ENCODE data around the gene SRMS. TPM values are rescaled to one million over a fixed set of nuclear protein-coding genes. Genes with fewer than 3 reads are reported as not detected.
A peak's percentile ranks its signal among the peaks of the same experiment; 100 is the strongest.

The SRMS gene
- total RNA-seq, 2 donors from 2014 or later: not detected

GRCh38 chr20:63527184-63527583, 20.4 kb downstream of the SRMS start:
- H3K36me3 Mint-ChIP-seq: no peaks in the 10 kb centered on the region

GRCh38 chr20:63525971-63526370, 21.6 kb downstream of the SRMS start:
- Mint-ChIP-seq H3K9me3 (no peaks in the 10 kb centered on the region), H3K4me1 (ENCODE audit: low read depth in 2 of 2) (peaks cover 4 to 6% of the 10 kb centered on the region in 2 donors), H3K36me3 (no peaks in the 10 kb centered on the region), H3K27ac (no peak overlapping the region), H3K4me3 (no peak overlapping the region), H3K27me3 (no peaks in the 10 kb centered on the region)
- ATAC-seq (no peak), DNase-seq (ENCODE audit: low spot score) (peak; percentile 31)

More at GRCh38 chr20:63527184-63527583, 20.4 kb downstream of the SRMS start:
- ATAC-seq: no peak
- H3K27ac Mint-ChIP-seq: no peak overlapping the region
- H3K27me3 Mint-ChIP-seq: peaks cover 0 to 3% of the 10 kb centered on the region in 2 donors
- H3K4me3 Mint-ChIP-seq: no peak overlapping the region
- H3K4me1 Mint-ChIP-seq (ENCODE audit: low read depth in 2 of 2): peaks cover 4 to 6% of the 10 kb centered on the region in 2 donors
- DNase-seq (ENCODE audit: low spot score): peak; percentile 26
- H3K9me3 Mint-ChIP-seq: no peaks in the 10 kb centered on the region

GRCh38 chr20:63525185-63525584, 22.4 kb downstream of the SRMS start:
- DNase-seq (ENCODE audit: low spot score) (no peak), ATAC-seq (no peak)
- peaks cover 4 to 6% of the 10 kb centered on the region in 2 donors for H3K4me1 Mint-ChIP-seq (ENCODE audit: low read depth in 2 of 2)
- H3K36me3 Mint-ChIP-seq: no peaks in the 10 kb centered on the region
- H3K27me3 Mint-ChIP-seq: no peaks in the 10 kb centered on the region
- no peaks in the 10 kb centered on the region for H3K9me3 Mint-ChIP-seq
- H3K27ac Mint-ChIP-seq: no peak overlapping the region
- H3K4me3 Mint-ChIP-seq: no peak overlapping the region

GRCh38 chr20:63522981-63523611, 24.5 kb downstream of the SRMS start:
- Mint-ChIP-seq H3K27me3 (peaks cover 0 to 2% of the 10 kb centered on the region in 2 donors), H3K27ac (no peak overlapping the region), H3K4me1 (ENCODE audit: low read depth in 2 of 2) (peaks cover 4 to 6% of the 10 kb centered on the region in 2 donors), H3K9me3 (no peaks in the 10 kb centered on the region), H3K36me3 (no peaks in the 10 kb centered on the region), H3K4me3 (no peak overlapping the region)
- no peak for ATAC-seq
- peak; percentile 51 for DNase-seq (ENCODE audit: low spot score)

GRCh38 chr20:63522091-63522868, 25.3 kb downstream of the SRMS start:
- Mint-ChIP-seq H3K4me1 (ENCODE audit: low read depth in 2 of 2) (peaks cover 4 to 8% of the 10 kb centered on the region in 2 donors), H3K36me3 (no peaks in the 10 kb centered on the region), H3K27me3 (peaks cover 0 to 5% of the 10 kb centered on the region in 2 donors), H3K27ac (no peak overlapping the region), H3K4me3 (peak overlapping the region; percentile 34), H3K9me3 (no peaks in the 10 kb centered on the region)
- DNase-seq (ENCODE audit: low spot score) (peak; percentile 55), ATAC-seq (no peak)

- H3K36me3 Mint-ChIP-seq: no peaks in the 10 kb centered on the region
- no peak for ATAC-seq
- DNase-seq (ENCODE audit: low spot score): peak; percentile 20
- H3K27ac Mint-ChIP-seq: no peak overlapping the region
- peaks cover 0 to 5% of the 10 kb centered on the region in 2 donors for H3K27me3 Mint-ChIP-seq
- peaks cover 4 to 8% of the 10 kb centered on the region in 2 donors for H3K4me1 Mint-ChIP-seq (ENCODE audit: low read depth in 2 of 2)
- H3K4me3 Mint-ChIP-seq: peak overlapping the region; percentile 77
- H3K9me3 Mint-ChIP-seq: no peaks in the 10 kb centered on the region
These were observed 25.9 kb downstream of the SRMS start for GRCh38 chr20:63521602-63522001.

- DNase-seq (ENCODE audit: low spot score) (peak; percentile 71), ATAC-seq (peak; percentile 57 to 71)
- Mint-ChIP-seq H3K9me3 (no peaks in the 10 kb centered on the region), H3K4me1 (ENCODE audit: low read depth in 2 of 2) (peaks cover 4 to 8% of the 10 kb centered on the region in 2 donors), H3K27ac (no peak overlapping the region), H3K36me3 (no peaks in the 10 kb centered on the region), H3K27me3 (peaks cover 0 to 5% of the 10 kb centered on the region in 2 donors), H3K4me3 (peak overlapping the region; percentile 77)
These were observed 26.5 kb downstream of the SRMS start for GRCh38 chr20:63520934-63521601.

GRCh38 chr20:63520504-63520933, 27.0 kb downstream of the SRMS start, which contains the start of gene PPDPF:
Gene PPDPF, plus strand, starts transcription at chr20:63520765. Its CDS starts 544 bp downstream, at chr20:63521309.
- Mint-ChIP-seq H3K4me1 (ENCODE audit: low read depth in 2 of 2) (peaks cover 4 to 8% of the 10 kb centered on the region in 2 donors), H3K27ac (no peak within 1 kb of the TSS), H3K4me3 (peak within 1 kb of the TSS; percentile 77), H3K27me3 (peaks cover 0 to 5% of the 10 kb centered on the region in 2 donors), H3K36me3 (no peaks in the 10 kb centered on the region), H3K9me3 (no peaks in the 10 kb centered on the region)
- ATAC-seq: peak; percentile 91 to 94
- DNase-seq (ENCODE audit: low spot score): peak; percentile 86

GRCh38 chr20:63519668-63520503, 27.7 kb downstream of the SRMS start:
- H3K9me3 Mint-ChIP-seq: no peaks in the 10 kb centered on the region
- H3K27ac Mint-ChIP-seq: no peak overlapping the region

GRCh38 chr20:63518946-63519667, 28.4 kb downstream of the SRMS start:
- Mint-ChIP-seq H3K27ac (no peak overlapping the region), H3K27me3 (peaks cover 0 to 5% of the 10 kb centered on the region in 2 donors)
- DNase-seq (ENCODE audit: low spot score): peak; percentile 56

More at GRCh38 chr20:63519668-63520503, 27.7 kb downstream of the SRMS start:
- peak; percentile 76 for DNase-seq (ENCODE audit: low spot score)
- H3K27me3 Mint-ChIP-seq: peaks cover 0 to 5% of the 10 kb centered on the region in 2 donors
- ATAC-seq: peak; percentile 76 to 84
- no peaks in the 10 kb centered on the region for H3K36me3 Mint-ChIP-seq
- peaks cover 4 to 8% of the 10 kb centered on the region in 2 donors for H3K4me1 Mint-ChIP-seq (ENCODE audit: low read depth in 2 of 2)
- peak overlapping the region; percentile 66 for H3K4me3 Mint-ChIP-seq

GRCh38 chr20:63518351-63518861, 29.1 kb downstream of the SRMS start:
- Mint-ChIP-seq H3K9me3 (no peaks in the 10 kb centered on the region), H3K4me3 (peak overlapping the region; percentile 15), H3K27ac (no peak overlapping the region), H3K27me3 (peaks cover under 1 to 5% of the 10 kb centered on the region in 2 donors), H3K4me1 (ENCODE audit: low read depth in 2 of 2) (peaks cover 0 to 9% of the 10 kb centered on the region in 2 donors), H3K36me3 (no peaks in the 10 kb centered on the region)
- DNase-seq (ENCODE audit: low spot score) (peak; percentile 58), ATAC-seq (no peak)

More at GRCh38 chr20:63518946-63519667, 28.4 kb downstream of the SRMS start:
- H3K4me1 Mint-ChIP-seq (ENCODE audit: low read depth in 2 of 2): peaks cover 4 to 8% of the 10 kb centered on the region in 2 donors
- H3K4me3 Mint-ChIP-seq: peak overlapping the region; percentile 66
- ATAC-seq: no peak
- H3K36me3 Mint-ChIP-seq: no peaks in the 10 kb centered on the region
- no peaks in the 10 kb centered on the region for H3K9me3 Mint-ChIP-seq
